H1 (cell line): ENCODE results near the gene TEX29. TPM values are rescaled to one million over a fixed set of nuclear protein-coding genes. Genes with fewer than 3 reads are reported as not detected.

ENCODE experiments used
- JUN ChIP-seq: IDR thresholded peaks from 2 replicates; pipeline ENCODE4 v1.6.1; 2011; ENCODE audit warnings: low read depth, mild to moderate bottlenecking, improper control_type of control experiment, low read length
- KDM5A ChIP-seq: fragments of 200-600 bp; IDR thresholded peaks from 2 replicates; pipeline ENCODE4 v1.7.1; 2012; ENCODE audit warnings: mild to moderate bottlenecking, low read length, inconsistent platforms, mixed read lengths
- SIX5 ChIP-seq: IDR thresholded peaks from 2 replicates; pipeline ENCODE4 v1.6.1; 2011; ENCODE audit warnings: mild to moderate bottlenecking, low read depth, low read length
- polyA plus RNA-seq, 7 experiments: library from polyadenylated mRNA; depleted of rRNA in 3 of 7; stranded (reverse) in 5 of 7; unstranded in 2 of 7; fragments of >200 nt in 5 of 7; fragments of 200-250 nt in 2 of 7; gene quantifications; 1 replicate in 5 of 7; 2 replicates in 1 of 7; 4 replicates in 1 of 7; pipeline versions ENCODE4 v1.2.1 to v1.2.3, GENCODE V29; 2011 to 2013; ENCODE audit warnings: missing spikeins in 2 of 7, mixed read lengths in 2 of 7
- total RNA-seq: library from RNA; stranded (reverse); fragmentation: NEBNext Ultra II Directional; extraction: Animal tissue kit (Norgen Biotek cat#: 25700); gene quantifications from 2 replicates; pipeline ENCODE4 v1.2.1, GENCODE V29; 2021
- TF ChIP-seq, protein P1 (sequence below): IDR thresholded peaks from 2 replicates; pipeline ENCODE4 v1.6.1; 2011; ENCODE audit warnings: low read length, improper control_type of control experiment

Gene TEX29
- total and polyA plus RNA-seq, 2 of the 8 experiments (the other 6 are each of a cell fraction or from before 2014, with no cell fraction given) = 0.08 TPM; not detected in 1

DNA sequence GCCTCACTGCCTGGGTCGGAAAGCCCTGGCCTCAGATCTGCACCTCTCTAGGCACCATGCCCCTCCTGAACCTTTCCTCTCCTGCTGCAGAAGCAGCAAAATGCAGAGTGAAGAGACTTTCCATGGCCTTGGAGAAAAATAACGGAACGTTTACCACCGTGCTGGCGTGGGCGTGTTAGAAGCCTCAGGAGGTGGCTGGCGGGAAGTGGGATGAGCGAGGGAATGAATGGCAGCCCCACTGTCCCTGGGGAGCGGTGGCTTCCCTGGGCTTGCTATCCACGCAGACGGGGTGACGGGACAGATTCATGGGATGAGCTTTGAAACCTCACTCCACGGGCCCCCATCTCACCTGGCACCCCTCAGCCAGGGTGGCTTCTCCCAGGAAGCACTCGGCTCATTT, 4.3 kb downstream of the TEX29 start (continued):
- TF ChIP-seq KDM5A = no peak
- no peak for TF ChIP-seq JUN
- TF ChIP-seq, protein P1, sequence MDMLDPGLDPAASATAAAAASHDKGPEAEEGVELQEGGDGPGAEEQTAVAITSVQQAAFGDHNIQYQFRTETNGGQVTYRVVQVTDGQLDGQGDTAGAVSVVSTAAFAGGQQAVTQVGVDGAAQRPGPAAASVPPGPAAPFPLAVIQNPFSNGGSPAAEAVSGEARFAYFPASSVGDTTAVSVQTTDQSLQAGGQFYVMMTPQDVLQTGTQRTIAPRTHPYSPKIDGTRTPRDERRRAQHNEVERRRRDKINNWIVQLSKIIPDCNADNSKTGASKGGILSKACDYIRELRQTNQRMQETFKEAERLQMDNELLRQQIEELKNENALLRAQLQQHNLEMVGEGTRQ = no peak
- no peak for TF ChIP-seq SIX5
